GM23338 (cell line): Measurements from ENCODE around the gene DNMT1. TPM values are rescaled to one million over a fixed set of nuclear protein-coding genes. Genes with fewer than 3 reads are reported as not detected.

Experiments
- ATAC-seq: fragments of 200-7000 bp; cut with Tn5 transposase; 3 replicates; pipeline ENCODE4 v1.9.1; 2020
- DNase-seq: peaks from one replicate; pipeline ENCODE4 v3.0.0-alpha.2; 2015; ENCODE audit warnings: low spot score
- H2AFZ ChIP-seq: fragments of 200-600 bp; sonication (generic); 2 replicates; pipeline ENCODE4 v1.8.0; 2016; ENCODE audit warnings: antibody characterized with exemption, mild to moderate bottlenecking, moderate library complexity
- H3F3A ChIP-seq: fragments of 200-600 bp; sonication (generic); replicated peaks from 2 replicates; pipeline ENCODE4 v1.8.0; 2017; ENCODE audit warnings: antibody characterized with exemption, mixed run types, low read depth
- H3K27ac ChIP-seq: fragments of 200-600 bp; sonication (generic); 2 replicates; pipeline ENCODE4 v1.6.1; 2016; ENCODE audit warnings: low read depth
- H3K27me3 ChIP-seq: fragments of 200-600 bp; sonication (generic); 2 replicates; pipeline ENCODE4 v1.8.0; 2016; ENCODE audit warnings: mild to moderate bottlenecking, mixed run types, moderate library complexity; ENCODE audit not compliant: insufficient read depth
- H3K36me3 ChIP-seq: fragments of 200-600 bp; sonication (generic); 2 replicates; pipeline ENCODE4 v1.8.0; 2016; ENCODE audit warnings: mild to moderate bottlenecking; ENCODE audit not compliant: insufficient read depth
- H3K4me1 ChIP-seq: fragments of 200-600 bp; sonication (generic); 2 replicates; pipeline ENCODE4 v1.8.0; 2016; ENCODE audit warnings: mild to moderate bottlenecking, moderate library complexity; ENCODE audit not compliant: insufficient read depth
- H3K4me2 ChIP-seq: fragments of 200-600 bp; sonication (generic); 2 replicates; pipeline ENCODE4 v1.7.1; 2017; ENCODE audit warnings: mixed run types
- H3K4me3 ChIP-seq: fragments of 200-600 bp; sonication (generic); 2 replicates; pipeline ENCODE4 v1.6.1; 2016; ENCODE audit warnings: mixed run types
- H3K79me2 ChIP-seq: fragments of 200-600 bp; sonication (generic); replicated peaks from 2 replicates; pipeline ENCODE4 v1.8.0; 2017; ENCODE audit warnings: mild to moderate bottlenecking; ENCODE audit not compliant: insufficient read depth
- H3K9me2 ChIP-seq: fragments of 200-600 bp; sonication (generic); 2 replicates; pipeline ENCODE4 v1.8.0; 2017; ENCODE audit not compliant: insufficient read depth
- H4K20me1 ChIP-seq: fragments of 200-600 bp; sonication (generic); replicated peaks from 2 replicates; pipeline ENCODE4 v1.8.0; 2017; ENCODE audit warnings: mild to moderate bottlenecking; ENCODE audit not compliant: insufficient read depth
- H3K27ac Mint-ChIP-seq: 2 replicates; pipeline ENCODE4 v1.8.0; 2020; ENCODE audit warnings: inconsistent platforms, mild to moderate bottlenecking, moderate library complexity, mixed read lengths
- H3K27me3 Mint-ChIP-seq: 3 replicates; pipeline ENCODE4 v1.8.0; 2022; ENCODE audit warnings: low read depth, mild to moderate bottlenecking, moderate library complexity, mixed read lengths, inconsistent platforms; ENCODE audit not compliant: insufficient read depth, poor library complexity
- H3K36me3 Mint-ChIP-seq: 3 replicates; pipeline ENCODE4 v1.8.0; 2021; ENCODE audit warnings: low read depth, mild to moderate bottlenecking, inconsistent platforms, moderate library complexity, mixed read lengths
- H3K4me1 Mint-ChIP-seq: 3 replicates; pipeline ENCODE4 v1.8.0; 2020; ENCODE audit warnings: mild to moderate bottlenecking, inconsistent platforms, mixed read lengths
- H3K4me3 Mint-ChIP-seq: 3 replicates; pipeline ENCODE4 v1.8.0; 2021; ENCODE audit warnings: moderate library complexity, mild to moderate bottlenecking, inconsistent platforms, mixed read lengths
- H3K9me3 Mint-ChIP-seq: 3 replicates; pipeline ENCODE4 v1.8.0; 2020; ENCODE audit warnings: moderate library complexity, mild to moderate bottlenecking, inconsistent platforms, mixed read lengths
- CREB1 ChIP-seq: fragments of 250-450 bp; sonication (Bioruptor Pico); IDR thresholded peaks from 2 replicates; pipeline ENCODE4 v1.5.0; 2020; ENCODE audit warnings: low read depth, mild to moderate bottlenecking, moderate library complexity
- CTCF ChIP-seq, 2 experiments: fragments of 200-600 bp in 1 of 2; sonication (generic) in 1 of 2; conservative IDR thresholded peaks; 2 replicates each; pipeline versions ENCODE4 v1.5.1 to v1.6.1; 2016 to 2017; ENCODE audit warnings: antibody characterized with exemption in 2 of 2, low read depth in 2 of 2, mild to moderate bottlenecking in 2 of 2, moderate library complexity in 1 of 2
- ETS1 ChIP-seq: IDR thresholded peaks from 2 replicates; pipeline ENCODE4 v1.6.1; 2016; ENCODE audit warnings: antibody characterized with exemption
- EZH2 ChIP-seq: fragments of 200-600 bp; sonication (generic); IDR thresholded peaks from one replicate; pipeline ENCODE4 v1.8.0; 2017; ENCODE audit warnings: antibody characterized with exemption, mild to moderate bottlenecking, low read depth; ENCODE audit not compliant: unreplicated experiment
- EZH2phosphoT487 ChIP-seq: fragments of 200-600 bp; sonication (generic); IDR thresholded peaks from one replicate; pipeline ENCODE4 v1.8.1; 2018; ENCODE audit warnings: antibody characterized with exemption; ENCODE audit not compliant: unreplicated experiment
- JUNB ChIP-seq: IDR thresholded peaks from one replicate; pipeline ENCODE4 v1.6.1; 2016; ENCODE audit warnings: antibody characterized with exemption; ENCODE audit not compliant: unreplicated experiment
- NANOG ChIP-seq: IDR thresholded peaks from 2 replicates; pipeline ENCODE4 v1.6.1; 2016; ENCODE audit warnings: antibody characterized with exemption, borderline replicate concordance
- POLR2AphosphoS5 ChIP-seq: IDR thresholded peaks from 2 replicates; pipeline ENCODE4 v1.6.1; 2016; ENCODE audit warnings: antibody characterized with exemption, low read depth
- REST ChIP-seq: IDR thresholded peaks from one replicate; pipeline ENCODE4 v1.6.1; 2018; ENCODE audit warnings: antibody characterized with exemption; ENCODE audit not compliant: unreplicated experiment
- STAT1 ChIP-seq: IDR thresholded peaks from one replicate; pipeline ENCODE4 v1.6.1; 2016; ENCODE audit warnings: antibody characterized with exemption; ENCODE audit not compliant: unreplicated experiment
- ZNF114 ChIP-seq: fragments of 250-450 bp; sonication (Bioruptor Pico); IDR thresholded peaks from 2 replicates; pipeline ENCODE4 v1.5.0; 2020; ENCODE audit warnings: mild to moderate bottlenecking, moderate library complexity
- ZNF331 ChIP-seq: fragments of 250-450 bp; sonication (Bioruptor Pico); IDR thresholded peaks from 2 replicates; pipeline ENCODE4 v1.5.0; 2020; ENCODE audit warnings: low read depth, mild to moderate bottlenecking, moderate library complexity
- ZNF462 ChIP-seq: fragments of 250-450 bp; sonication (Bioruptor Pico); IDR thresholded peaks from 2 replicates; pipeline ENCODE4 v1.5.0; 2020; ENCODE audit warnings: mild to moderate bottlenecking, moderate library complexity
- polyA plus RNA-seq: library from polyadenylated mRNA; unstranded; fragments of >200 nt; fragmentation: Nextera tagmentation; extraction: Ambion mirVana; gene quantifications from 2 replicates; pipeline ENCODE4 v1.2.1, GENCODE V29; 2016
- total RNA-seq: library from RNA; depleted of rRNA; stranded (reverse); fragments of >200 nt; shearing (Covaris generic); gene quantifications from 2 replicates; pipeline ENCODE4 v1.2.3, GENCODE V29; 2014

The DNMT1 gene
- total and polyA plus RNA-seq, 2 experiments from 2014 or later, result 238 to 589 TPM

GRCh38 chr19:10203686-10204085 lies 8.9 kb upstream of the DNMT1 start:
- peaks cover 5% of the 10 kb centered on the region; the same call in 1 of the 3 replicates for H3K36me3 Mint-ChIP-seq
- Histone ChIP-seq H3K27me3 (no peaks in the 10 kb centered on the region), H3K36me3 (no peaks in the 10 kb centered on the region), H3K27ac (no peak overlapping the region), H2AFZ (no peak overlapping the region), H4K20me1 (no peaks in the 10 kb centered on the region), H3K4me3 (no peak overlapping the region), H3F3A (no peaks in the 10 kb centered on the region), H3K79me2 (no peaks in the 10 kb centered on the region), H3K4me1 (no peaks in the 10 kb centered on the region), H3K9me2 (no peaks in the 10 kb centered on the region), H3K4me2 (no peak overlapping the region)
- peaks cover 11% of the 10 kb centered on the region; the same call in 2 of the 3 replicates for H3K4me1 Mint-ChIP-seq
- ATAC-seq (peak; percentile 29; the same call in 1 of the 3 replicates), DNase-seq (no peak)
- peaks cover 17% of the 10 kb centered on the region for H3K9me3 Mint-ChIP-seq
- no peak overlapping the region for H3K27ac Mint-ChIP-seq
- H3K4me3 Mint-ChIP-seq, result no peak overlapping the region
- TF ChIP-seq STAT1, result no peak
- no peak for TF ChIP-seq CTCF (conservative IDR thresholded peaks at IDR 0.05; ENCODE audit: low read depth in 2 of 2)
- TF ChIP-seq ZNF462 (CRISPR knock-in tag), result no peak
- TF ChIP-seq CREB1 (CRISPR knock-in tag), result no peak
- no peak for TF ChIP-seq ZNF331 (CRISPR knock-in tag)
- TF ChIP-seq EZH2phosphoT487, result no peak
- TF ChIP-seq NANOG, result no peak
- TF ChIP-seq JUNB, result no peak
- no peak for TF ChIP-seq POLR2AphosphoS5
- TF ChIP-seq ZNF114, result no peak
- no peak for TF ChIP-seq EZH2
- no peak for TF ChIP-seq ETS1
- no peak for TF ChIP-seq REST
- H3K27me3 Mint-ChIP-seq, result peaks cover 5% of the 10 kb centered on the region
